HCT116 (cell line): ENCODE results near the gene PAIP1. TPM values are rescaled to one million over a fixed set of nuclear protein-coding genes. Genes with fewer than 3 reads are reported as not detected.

Experiments
- ATAC-seq: fragments of 200-7000 bp; cut with Tn5 transposase; 2 replicates; pipeline ENCODE4 v1.9.1; 2020; ENCODE audit warnings: mild to moderate bottlenecking, moderate library complexity
- BruUV-seq: library from RNA; stranded (reverse); fragments of 400-500 nt; replicated peaks from 2 replicates; lab custom pipeline; 2021; lab: Mats Ljungman, UMichigan
- CTCF ChIA-PET: fragments of 300-600 bp; sonication (Branson Sonifier 250); formaldehyde crosslinking; loops from one replicate; lab custom pipeline; 2021; ENCODE audit warnings: antibody characterized with exemption; lab: Charles Lee
- POLR2A ChIA-PET: fragments of 300-600, 350-600 bp; sonication (Branson Sonifier 250); formaldehyde crosslinking; loops from one replicate; lab custom pipeline; 2021; ENCODE audit warnings: antibody characterized with exemption; lab: Charles Lee
- RAD21 ChIA-PET, 2 experiments: fragments of 300-600 bp; sonication (Branson Sonifier 250); formaldehyde crosslinking; loops; one replicate each; lab custom pipeline; 2023; ENCODE audit warnings: low total read pairs in 2 of 2; ENCODE audit not compliant: uncharacterized antibody in 2 of 2, unreplicated experiment in 2 of 2, low non-redundant PET in 1 of 2; lab: Charles Lee
- DNase-seq: peaks from one replicate; pipeline ENCODE4 v3.0.0-alpha.2; 2010; ENCODE audit warnings: low read depth, low spot score
- H2AFZ ChIP-seq: fragments of 200-600 bp; shearing (Covaris generic), sonication (generic); 2 replicates; pipeline ENCODE4 v1.6.1; 2017; ENCODE audit warnings: low read depth, mixed run types, mixed read lengths, antibody characterized with exemption, low read length; ENCODE audit not compliant: poor library complexity, severe bottlenecking
- H3K27ac ChIP-seq: 2 replicates; pipeline ENCODE4 v1.5.1; 2012; ENCODE audit warnings: low read depth, low read length
- H3K27me3 ChIP-seq: fragments of 200-600 bp; sonication (generic); 2 replicates; pipeline ENCODE4 v1.6.1; 2016; ENCODE audit warnings: mixed run types, low read length, mixed read lengths; ENCODE audit not compliant: insufficient read depth
- H3K36me3 ChIP-seq, 2 experiments: fragments of 200-500 bp in 1 of 2; fragments of 200-600 bp in 1 of 2; sonication (Bioruptor generic) in 1 of 2; sonication (generic) in 1 of 2; 2 replicates each; pipeline versions ENCODE4 v1.5.1 to v1.6.1; 2014 to 2016; ENCODE audit warnings: low read length in 2 of 2, inconsistent platforms in 1 of 2, mixed read lengths in 1 of 2, mixed run types in 1 of 2; ENCODE audit not compliant: insufficient read depth in 2 of 2, control insufficient read depth in 1 of 2
- H3K4me1 ChIP-seq, 2 experiments: fragments of 200-600 bp in 1 of 2; sonication (generic) in 1 of 2; 2 replicates each; pipeline versions ENCODE4 v1.5.1 to v1.6.1; 2012 to 2017; ENCODE audit warnings: low read length in 2 of 2, inconsistent platforms in 1 of 2, mild to moderate bottlenecking in 1 of 2, mixed read lengths in 1 of 2, mixed run types in 1 of 2, moderate library complexity in 1 of 2; ENCODE audit not compliant: insufficient read depth in 2 of 2, control insufficient read depth in 1 of 2
- H3K4me2 ChIP-seq: fragments of 200-600 bp; sonication (generic); 2 replicates; pipeline ENCODE4 v1.6.1; 2017; ENCODE audit warnings: mixed run types, low read length, mixed read lengths
- H3K4me3 ChIP-seq, 2 experiments: fragments of 200-600 bp in 1 of 2; sonication (generic) in 1 of 2; replicated peaks in 1 of 2; 2 replicates each; pipeline ENCODE4 v1.5.1; 2011 to 2016; ENCODE audit warnings: low read length in 2 of 2, control low read depth in 1 of 2, low read depth in 1 of 2, mild to moderate bottlenecking in 1 of 2, mixed read lengths in 1 of 2, mixed run types in 1 of 2
- H3K79me2 ChIP-seq: fragments of 200-600 bp; sonication (generic); 2 replicates; pipeline ENCODE4 v1.6.1; 2017; ENCODE audit warnings: mild to moderate bottlenecking, mixed run types, low read length, moderate library complexity, mixed read lengths; ENCODE audit not compliant: insufficient read depth
- H3K9ac ChIP-seq: fragments of 200-600 bp; sonication (generic); 2 replicates; pipeline ENCODE4 v1.6.1; 2016; ENCODE audit warnings: low read length, mixed read lengths
- H3K9me2 ChIP-seq: fragments of 200-600 bp; sonication (generic), shearing (Covaris generic); 2 replicates; pipeline ENCODE4 v1.6.1; 2017; ENCODE audit warnings: mixed run types, mild to moderate bottlenecking, moderate library complexity; ENCODE audit not compliant: insufficient read depth
- H3K9me3 ChIP-seq, 2 experiments: fragments of 200-500 bp in 1 of 2; fragments of 200-600 bp in 1 of 2; sonication (Bioruptor generic) in 1 of 2; sonication (generic) in 1 of 2; 2 replicates each; pipeline ENCODE4 v1.6.1; 2014 to 2017; ENCODE audit warnings: low read length in 2 of 2, mixed read lengths in 2 of 2, inconsistent platforms in 1 of 2, low read depth in 1 of 2, mild to moderate bottlenecking in 1 of 2, mixed run types in 1 of 2, moderate library complexity in 1 of 2; ENCODE audit not compliant: control insufficient read depth in 1 of 2, insufficient read depth in 1 of 2
- H4K20me1 ChIP-seq: fragments of 200-600 bp; sonication (generic), shearing (Covaris generic); 2 replicates; pipeline ENCODE4 v1.6.1; 2017; ENCODE audit warnings: mixed run types, mild to moderate bottlenecking, moderate library complexity; ENCODE audit not compliant: insufficient read depth
- ATF3 ChIP-seq: IDR thresholded peaks from 2 replicates; pipeline ENCODE4 v1.6.1; 2012
- CBX3 ChIP-seq: IDR thresholded peaks from 2 replicates; pipeline ENCODE4 v1.6.1; 2012; ENCODE audit warnings: low read depth
- CEBPB ChIP-seq: IDR thresholded peaks from 2 replicates; pipeline ENCODE4 v1.6.1; 2012; ENCODE audit warnings: low read depth
- CTCF ChIP-seq, 3 experiments: fragments of 200-600 bp in 1 of 3; sonication (generic) in 1 of 3; IDR thresholded peaks in 2 of 3; conservative IDR thresholded peaks in 1 of 3; 2 replicates each; pipeline ENCODE4 v1.5.1; 2012 to 2017; ENCODE audit warnings: low read depth in 2 of 3, low read length in 2 of 3, antibody characterized with exemption in 1 of 3, borderline replicate concordance in 1 of 3, control low read depth in 1 of 3, mild to moderate bottlenecking in 1 of 3, mixed read lengths in 1 of 3, mixed run types in 1 of 3, moderate library complexity in 1 of 3; ENCODE audit not compliant: insufficient read depth in 1 of 3
- EGR1 ChIP-seq: IDR thresholded peaks from 2 replicates; pipeline ENCODE4 v1.6.1; 2012; ENCODE audit warnings: low read depth
- ELF1 ChIP-seq: IDR thresholded peaks from 2 replicates; pipeline ENCODE4 v1.6.1; 2012; ENCODE audit warnings: low read depth, borderline replicate concordance
- EZH2 ChIP-seq: fragments of 200-600 bp; sonication (generic); IDR thresholded peaks from 2 replicates; pipeline ENCODE4 v1.6.1; 2017; ENCODE audit warnings: antibody characterized with exemption, mixed run types
- FOSL1 ChIP-seq: IDR thresholded peaks from 2 replicates; pipeline ENCODE4 v1.6.1; 2012; ENCODE audit warnings: low read depth
- JUND ChIP-seq: IDR thresholded peaks from 2 replicates; pipeline ENCODE4 v1.6.1; 2012
- POLR2A ChIP-seq: IDR thresholded peaks from 2 replicates; pipeline ENCODE4 v1.7.0; 2011; ENCODE audit warnings: borderline replicate concordance; ENCODE audit not compliant: insufficient read depth, insufficient read length; ENCODE audit errors: extremely low read depth
- POLR2AphosphoS5 ChIP-seq: IDR thresholded peaks from 2 replicates; pipeline ENCODE4 v1.6.1; 2011; ENCODE audit warnings: mild to moderate bottlenecking, low read depth, low read length, moderate library complexity
- RAD21 ChIP-seq: IDR thresholded peaks from 2 replicates; pipeline ENCODE4 v1.6.1; 2012; ENCODE audit warnings: low read depth, mild to moderate bottlenecking
- REST ChIP-seq: IDR thresholded peaks from 2 replicates; pipeline ENCODE4 v1.6.1; 2012; ENCODE audit warnings: low read depth
- SIN3A ChIP-seq: IDR thresholded peaks from 2 replicates; pipeline ENCODE4 v1.6.1; 2012; ENCODE audit warnings: low read depth
- SP1 ChIP-seq: IDR thresholded peaks from 2 replicates; pipeline ENCODE4 v1.6.1; 2012; ENCODE audit warnings: low read depth
- SRF ChIP-seq: IDR thresholded peaks from 2 replicates; pipeline ENCODE4 v1.6.1; 2012; ENCODE audit warnings: low read depth
- TCF7L2 ChIP-seq: IDR thresholded peaks from 2 replicates; pipeline ENCODE4 v1.7.0; 2011; ENCODE audit warnings: borderline replicate concordance, inconsistent platforms; ENCODE audit not compliant: insufficient read depth, insufficient read length; ENCODE audit errors: extremely low read depth
- YY1 ChIP-seq: IDR thresholded peaks from 2 replicates; pipeline ENCODE4 v1.6.1; 2011; ENCODE audit warnings: low read length, low read depth, moderate library complexity, mild to moderate bottlenecking; ENCODE audit not compliant: insufficient replicate concordance; ENCODE audit errors: extremely low read depth
- ZFX ChIP-seq: fragments of 450-650 bp; IDR thresholded peaks from 2 replicates; pipeline ENCODE4 v1.6.1; 2017
- ZNF274 ChIP-seq: fragments of 200-500 bp; sonication (Bioruptor generic); IDR thresholded peaks from 2 replicates; pipeline ENCODE4 v1.6.1; 2014; ENCODE audit warnings: mild to moderate bottlenecking, low read depth, low read length, inconsistent platforms
- intact Hi-C: fragments of 100-400 bp; cut with micrococcal nuclease; formaldehyde crosslinking; loops from 2 replicates; pipeline ENCODE4 v1.10.0; 2022
- total RNA-seq: library from RNA; stranded (reverse); gene quantifications from one replicate; pipeline ENCODE4 v1.2.1, GENCODE V29; 2021; ENCODE audit not compliant: unreplicated experiment

The PAIP1 gene
- total RNA-seq, 1 experiment from 2014 or later, result 83.8 TPM

GRCh38 chr5:43548358-43548757 is 8.5 kb downstream of the PAIP1 start:
- no peaks in the 10 kb centered on the region for H3K27me3 ChIP-seq
- DNase-seq, result no peak
- no peak overlapping the region for H3K9ac ChIP-seq
- H3K4me2 ChIP-seq, result no peak overlapping the region
- no peak overlapping the region for H3K4me3 ChIP-seq
- no peak overlapping the region for H3K27ac ChIP-seq
- RAD21 ChIA-PET, result no interaction called here
- CTCF ChIA-PET, result no interaction called here
- intact Hi-C loops, result no loop called here
- POLR2A ChIA-PET, result no interaction called here
- no peaks in the 10 kb centered on the region for H3K4me1 ChIP-seq
- H3K79me2 ChIP-seq, result peaks cover 93% of the 10 kb centered on the region
- TF ChIP-seq YY1, result no peak
- no peak for TF ChIP-seq TCF7L2
- TF ChIP-seq POLR2AphosphoS5, result no peak
- no peak for TF ChIP-seq EZH2
- TF ChIP-seq ZNF274, result no peak
- no peak for TF ChIP-seq POLR2A
- TF ChIP-seq EGR1, result no peak
- no peak for TF ChIP-seq SRF
- TF ChIP-seq JUND, result no peak
- no peak for TF ChIP-seq CEBPB
- TF ChIP-seq REST, result no peak
- TF ChIP-seq FOSL1, result no peak
- no peak for TF ChIP-seq ZFX
- TF ChIP-seq SIN3A, result no peak
- TF ChIP-seq ATF3, result no peak
- TF ChIP-seq CBX3, result no peak
- TF ChIP-seq RAD21, result no peak
- TF ChIP-seq ELF1, result no peak
- TF ChIP-seq SP1, result no peak
- TF ChIP-seq CTCF (IDR thresholded peaks at IDR 0.05 in 2 of 3, conservative IDR thresholded peaks at IDR 0.05 in 1 of 3; ENCODE audit: borderline replicate concordance in 1 of 3, insufficient read depth in 1 of 3, low read depth in 2 of 3, low read length in 2 of 3), result no peak
- no peaks in the 10 kb centered on the region for H3K9me2 ChIP-seq
- H2AFZ ChIP-seq, result no peak overlapping the region
- peaks cover 34 to 55% of the 10 kb centered on the region in 2 experiments; a peak in 3 of 4 replicates for H3K36me3 ChIP-seq
- no peak for ATAC-seq
- BruUV-seq, result no TSS peak
- H4K20me1 ChIP-seq, result no peaks in the 10 kb centered on the region
- H3K9me3 ChIP-seq, result no peaks in the 10 kb centered on the region
